Cerebellar nuclear complex (tissue), 1 donor: Measurements from ENCODE around the gene MAGT1.
"Not testable (repeated sequence)": the region's sequence is repeated elsewhere in the genome, so short reads cannot be mapped to it uniquely, and the experiment has no call there.

ENCODE experiments used
- DNase-seq, 2 experiments: peaks; one replicate each; lab custom pipeline; 2025; lab: John Stamatoyannopoulos, UW

The MAGT1 gene

DNA sequence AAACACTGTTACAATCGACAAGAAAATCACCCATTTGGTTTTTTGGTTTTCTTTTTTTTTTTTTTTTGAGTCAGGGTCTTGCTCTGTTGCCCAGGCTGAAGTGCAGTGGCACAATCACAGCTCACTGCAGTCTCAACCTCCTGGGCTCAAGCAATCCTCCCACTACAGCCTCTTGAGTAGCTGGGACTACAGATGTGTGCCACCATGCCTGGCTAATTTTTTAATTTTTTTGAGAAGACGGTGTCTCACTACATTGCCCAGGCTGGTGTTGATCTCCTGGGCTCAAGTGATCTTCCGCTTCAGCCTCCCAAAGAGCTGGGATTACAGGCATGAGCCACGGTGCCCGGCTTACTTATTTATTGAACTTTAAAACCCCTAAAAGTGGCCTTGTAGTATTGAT lies 63.7 kb downstream of the MAGT1 start:
- not testable (repeated sequence) for DNase-seq

GRCh38 chrX:77821989-77822388 lies 73.2 kb downstream of the MAGT1 start:
- not testable (repeated sequence) for DNase-seq

GRCh38 chrX:77820091-77820727 lies 75.0 kb downstream of the MAGT1 start:
- no peak for DNase-seq

- DNase-seq, result no peak
Observed at GRCh38 chrX:77814210-77814609, 81.0 kb downstream of the MAGT1 start.

- DNase-seq, result no peak
Observed at GRCh38 chrX:77802201-77802600, 93.0 kb downstream of the MAGT1 start.

GRCh38 chrX:77795124-77795523 lies 100.1 kb downstream of the MAGT1 start:
- no peak for DNase-seq

DNA sequence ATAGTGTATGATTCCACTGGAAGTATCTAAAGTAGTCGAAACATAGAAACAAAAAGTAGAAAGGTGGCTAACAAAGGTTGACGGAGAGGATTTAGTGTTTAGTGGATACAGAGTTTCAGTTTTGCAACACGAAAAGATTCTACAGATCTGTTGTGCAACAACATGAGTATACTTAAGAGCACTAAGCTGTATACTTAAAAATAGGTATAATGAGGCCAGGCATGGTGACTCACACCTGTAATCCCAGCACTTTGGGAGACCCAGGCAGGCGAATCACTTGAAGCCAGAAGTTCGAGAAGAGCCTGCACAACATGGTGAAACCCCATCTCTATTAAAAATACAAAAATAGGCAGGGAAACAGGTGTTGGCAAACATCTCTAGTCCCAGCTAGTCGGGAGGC lies 101.3 kb downstream of the MAGT1 start:
- no peak for DNase-seq

GRCh38 chrX:77788050-77788449 lies 107.2 kb downstream of the MAGT1 start:
- no peak for DNase-seq

DNA sequence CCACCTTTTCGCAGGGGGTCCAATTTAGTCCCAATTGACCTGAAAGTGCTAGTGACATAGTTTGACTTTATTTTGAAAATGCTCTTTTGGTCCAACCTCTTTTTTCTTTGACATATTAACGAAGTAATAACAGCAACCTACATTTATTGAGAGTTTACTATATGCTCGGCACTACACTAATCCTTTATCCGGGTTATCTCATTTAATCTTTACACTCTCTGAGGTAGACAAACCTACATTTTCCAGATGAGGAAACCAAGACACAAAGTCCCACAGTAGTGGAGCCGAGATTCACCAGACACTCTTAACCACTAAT lies 108.9 kb downstream of the MAGT1 start:
- no peak for DNase-seq

GRCh38 chrX:77785486-77786364 lies 109.5 kb downstream of the MAGT1 start, which contains the start of gene ATRX:
TSS of gene ATRX (minus strand) at chrX:77786216. CDS start at chrX:77786001, 215 bp downstream.
- DNase-seq, result peak in 1 of 2 experiments; percentile 33

DNA sequence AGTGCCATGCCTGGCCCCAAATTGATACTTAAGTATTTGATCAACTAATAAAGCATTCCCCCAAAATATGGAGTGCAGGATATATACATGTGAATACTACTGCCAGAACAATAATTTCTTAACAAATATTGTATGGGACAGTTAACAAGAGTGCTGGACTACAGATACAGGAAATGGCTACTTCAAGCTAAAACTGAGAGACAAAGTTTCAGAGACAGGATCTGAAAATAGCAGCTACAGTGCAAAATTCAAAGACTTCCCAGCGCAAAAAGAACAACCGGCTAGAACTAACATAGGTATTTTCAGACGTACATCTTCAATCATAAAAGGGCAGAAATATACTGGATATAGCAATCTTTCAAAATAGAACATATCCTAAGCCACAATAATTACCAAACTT lies 115.5 kb downstream of the MAGT1 start:
- no peak for DNase-seq

DNA sequence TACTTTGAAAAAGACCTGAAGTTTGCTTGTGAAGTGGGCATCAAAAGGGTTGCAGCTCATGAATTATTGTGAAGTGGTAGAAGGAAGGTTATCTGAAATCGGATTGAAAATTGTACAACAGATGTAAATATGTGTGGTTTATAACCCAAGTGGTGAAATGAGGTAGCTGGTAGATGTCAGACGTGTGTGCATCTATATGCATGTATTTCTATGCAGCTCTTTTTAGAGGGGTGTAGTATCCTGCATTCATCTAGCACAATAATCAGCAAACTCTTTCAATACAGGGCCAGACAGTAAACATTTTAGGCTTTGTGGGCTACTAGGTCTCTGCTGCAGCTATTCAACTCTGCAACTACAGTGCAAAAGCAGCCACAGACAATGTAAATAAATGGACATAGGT lies 118.6 kb downstream of the MAGT1 start:
- DNase-seq, result no peak
